Measurements from ENCODE around the gene KRTAP12-1.
"Not testable (repeated sequence)": the region's sequence is repeated elsewhere in the genome, so short reads cannot be mapped to it uniquely, and the experiment has no call there.

Gene KRTAP12-1

DNA sequence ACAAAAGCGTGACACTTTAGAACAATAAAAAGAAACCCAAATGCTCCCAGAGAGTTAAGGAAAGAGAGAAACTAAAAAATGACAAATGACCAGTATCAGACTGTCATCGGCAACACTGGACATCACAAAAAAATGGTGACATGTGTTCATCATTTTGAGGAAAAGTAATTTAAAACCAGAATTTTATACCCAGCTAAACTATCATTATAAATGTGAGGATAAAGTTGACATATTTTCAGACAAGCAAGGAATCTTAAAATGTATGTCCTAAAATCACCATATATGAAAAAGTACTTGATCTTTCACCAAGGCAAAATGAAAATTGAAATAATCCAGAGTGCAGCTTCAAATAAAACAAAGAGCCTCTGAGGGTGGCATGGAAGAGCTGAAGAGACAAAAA is 37.1 kb downstream of the KRTAP12-1 start:
- no peak for DNase-seq (ENCODE audit: low spot score)

DNA sequence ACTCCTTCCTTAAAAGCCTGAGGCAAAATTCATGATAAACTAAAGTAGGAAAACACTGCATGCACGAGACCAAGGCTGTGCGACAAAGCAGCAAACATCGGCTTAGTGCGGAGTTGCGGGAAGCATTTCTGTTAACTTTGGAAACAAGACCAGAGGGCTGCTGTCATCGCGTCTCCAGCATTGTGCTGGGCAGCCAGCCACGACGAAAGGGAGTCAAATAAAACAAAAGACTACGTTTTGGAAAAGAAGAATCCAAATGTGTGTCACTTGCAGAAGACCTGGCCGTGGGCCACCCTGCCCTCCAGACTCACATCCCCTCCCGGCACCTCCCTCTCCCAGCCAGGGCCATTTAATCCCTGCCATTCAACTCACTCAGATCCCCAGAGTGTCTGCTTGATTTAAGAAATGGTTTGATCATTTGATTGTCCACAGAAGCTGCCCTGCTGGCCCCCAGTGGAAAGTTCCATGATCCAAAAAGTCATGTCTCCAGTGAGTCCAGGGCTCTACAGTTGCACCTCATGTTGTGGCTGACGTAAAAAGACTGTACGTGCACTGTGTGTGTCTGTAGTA is 38.1 kb downstream of the KRTAP12-1 start:
- DNase-seq (ENCODE audit: low spot score), result no peak

DNA sequence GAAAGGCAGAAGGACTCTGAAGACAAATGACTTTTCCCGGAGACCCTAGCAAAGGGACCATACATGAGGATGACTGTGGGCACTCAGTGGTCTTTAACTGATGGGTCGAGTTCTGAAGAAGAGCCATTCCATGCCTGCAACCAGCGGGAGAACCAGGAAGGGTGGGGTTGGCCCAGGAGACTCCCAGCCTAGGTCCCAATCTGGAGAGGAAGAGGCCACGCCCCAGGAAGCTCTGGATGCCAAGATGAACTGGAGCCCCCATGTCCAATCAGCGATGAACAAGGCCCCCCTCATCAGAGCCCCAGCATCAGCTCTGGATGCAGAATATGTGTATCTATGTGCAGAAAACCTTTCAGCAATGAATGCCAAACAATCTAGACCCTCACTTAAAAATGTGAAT is 41.2 kb downstream of the KRTAP12-1 start:
- no peak for DNase-seq (ENCODE audit: low spot score)

DNA sequence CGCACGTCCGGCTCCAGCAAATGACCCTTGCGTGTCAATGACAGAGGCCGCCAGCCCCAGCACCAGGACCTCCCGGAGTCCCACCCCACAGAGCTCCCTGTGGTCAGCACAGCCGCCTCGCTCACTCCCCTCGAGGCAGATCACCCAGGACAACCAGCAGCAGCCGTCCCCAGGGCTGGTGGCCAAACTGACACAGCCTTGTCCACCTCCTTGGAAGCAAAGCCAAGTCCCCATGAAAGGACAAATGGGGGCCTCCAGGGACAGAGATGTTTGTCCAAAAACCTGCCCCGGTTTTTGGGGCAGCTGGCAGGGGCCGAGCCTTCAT is 42.7 kb downstream of the KRTAP12-1 start:
- DNase-seq (ENCODE audit: low spot score), result no peak

DNA sequence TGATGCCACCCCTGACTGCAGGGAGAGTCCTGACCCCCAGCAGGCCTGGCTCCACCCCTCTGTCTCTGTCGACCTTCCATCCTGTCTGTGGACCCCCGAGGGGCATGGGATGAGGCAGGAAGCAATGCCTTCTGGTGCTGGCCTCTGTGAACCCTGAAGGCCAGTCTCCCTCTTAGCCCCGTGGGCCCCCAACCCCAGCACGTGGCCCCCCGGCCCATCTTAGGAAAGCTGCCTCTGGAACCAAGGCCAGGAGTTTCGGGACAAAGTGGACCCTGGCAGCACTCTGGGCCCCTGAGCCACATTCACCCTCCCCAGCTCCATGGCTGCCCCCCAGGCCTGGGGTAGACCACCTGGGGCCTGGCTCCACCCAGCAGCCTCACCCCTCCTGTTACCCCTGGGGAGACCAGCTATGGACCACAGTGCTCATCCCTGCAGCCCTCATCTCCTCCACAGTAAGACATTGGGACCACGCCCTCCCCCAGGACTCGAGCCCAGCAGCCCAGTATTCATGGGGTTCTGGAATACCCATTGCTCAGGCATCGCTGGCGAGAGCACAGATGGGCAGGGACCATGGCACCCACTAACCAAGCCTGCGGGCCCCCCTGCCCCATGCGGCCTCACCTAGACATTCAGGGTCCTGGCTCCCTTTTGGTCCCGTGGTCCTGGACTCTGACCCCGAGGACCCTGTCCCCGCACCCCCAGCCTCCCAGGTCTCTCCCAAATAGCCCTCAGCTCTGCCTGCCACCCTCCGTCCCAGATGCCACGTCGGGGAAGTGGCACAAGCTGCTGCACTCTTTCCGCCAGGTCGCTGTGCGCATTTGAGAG is 43.2 kb downstream of the KRTAP12-1 start:
- not testable (repeated sequence) for DNase-seq (ENCODE audit: low spot score)

DNA sequence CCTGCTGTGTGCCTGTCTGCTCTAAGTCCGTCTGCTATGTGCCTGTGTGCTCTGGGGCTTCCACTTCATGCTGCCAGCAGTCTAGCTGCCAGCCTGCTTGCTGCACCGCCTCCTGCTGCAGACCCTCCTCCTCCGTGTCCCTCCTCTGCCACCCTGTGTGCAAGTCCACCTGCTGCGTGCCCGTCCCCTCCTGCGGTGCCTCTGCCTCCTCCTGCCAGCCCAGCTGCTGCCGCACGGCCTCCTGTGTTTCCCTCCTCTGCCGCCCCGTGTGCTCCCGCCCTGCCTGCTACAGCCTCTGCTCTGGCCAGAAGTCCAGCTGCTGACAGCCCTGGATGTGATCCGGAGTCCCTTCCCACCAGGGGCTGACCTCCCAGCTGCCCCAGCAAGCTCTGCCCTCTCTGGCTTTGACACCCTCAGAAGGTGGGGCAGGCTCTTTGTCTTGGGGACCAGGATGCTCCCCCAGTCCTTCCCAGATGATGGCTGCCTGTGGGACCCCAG is 44.1 kb downstream of the KRTAP12-1 start:
- DNase-seq (ENCODE audit: low spot score), result not testable (repeated sequence)

DNA sequence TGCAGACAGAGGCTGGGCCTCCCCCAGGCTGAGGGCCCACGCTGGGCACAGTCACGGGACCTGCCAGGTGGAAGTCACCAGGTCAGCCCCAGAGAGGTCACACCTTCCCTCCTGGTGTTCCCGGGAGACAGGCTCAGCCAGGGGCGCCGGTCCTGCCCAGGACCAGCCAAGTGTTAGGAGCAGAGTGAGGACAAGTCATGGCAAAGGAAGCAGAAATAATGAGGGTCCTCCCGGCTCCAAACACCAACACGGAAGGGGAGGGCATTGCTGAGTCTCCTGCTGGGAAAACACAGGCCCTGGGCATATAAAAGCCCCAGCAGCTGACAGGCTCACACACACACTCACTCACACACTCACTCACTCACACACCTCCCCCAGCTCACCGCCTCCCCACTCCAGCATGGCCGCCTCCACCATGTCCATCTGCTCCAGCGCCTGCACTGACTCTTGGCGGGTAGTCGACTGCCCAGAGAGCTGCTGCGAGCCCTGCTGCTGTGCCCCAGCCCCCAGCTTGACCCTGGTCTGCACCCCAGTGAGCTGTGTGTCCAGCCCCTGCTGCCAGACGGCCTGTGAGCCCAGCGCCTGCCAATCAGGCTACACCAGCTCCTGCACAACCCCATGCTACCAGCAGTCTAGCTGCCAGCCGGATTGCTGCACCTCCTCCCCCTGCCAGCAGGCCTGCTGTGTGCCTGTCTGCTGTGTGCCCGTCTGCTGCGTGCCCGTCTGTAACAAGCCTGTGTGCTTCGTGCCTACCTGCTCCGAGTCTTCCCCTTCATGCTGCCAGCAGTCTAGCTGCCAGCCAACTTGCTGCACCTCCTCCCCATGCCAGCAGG is 44.7 kb downstream of the KRTAP12-1 start, which contains the start of gene KRTAP10-10:
KRTAP10-10 (plus strand) TSS at position 339 of the 833 bp plus-strand sequence; CDS start at position 401, 62 bp downstream.
- DNase-seq (ENCODE audit: low spot score), result no peak

DNA sequence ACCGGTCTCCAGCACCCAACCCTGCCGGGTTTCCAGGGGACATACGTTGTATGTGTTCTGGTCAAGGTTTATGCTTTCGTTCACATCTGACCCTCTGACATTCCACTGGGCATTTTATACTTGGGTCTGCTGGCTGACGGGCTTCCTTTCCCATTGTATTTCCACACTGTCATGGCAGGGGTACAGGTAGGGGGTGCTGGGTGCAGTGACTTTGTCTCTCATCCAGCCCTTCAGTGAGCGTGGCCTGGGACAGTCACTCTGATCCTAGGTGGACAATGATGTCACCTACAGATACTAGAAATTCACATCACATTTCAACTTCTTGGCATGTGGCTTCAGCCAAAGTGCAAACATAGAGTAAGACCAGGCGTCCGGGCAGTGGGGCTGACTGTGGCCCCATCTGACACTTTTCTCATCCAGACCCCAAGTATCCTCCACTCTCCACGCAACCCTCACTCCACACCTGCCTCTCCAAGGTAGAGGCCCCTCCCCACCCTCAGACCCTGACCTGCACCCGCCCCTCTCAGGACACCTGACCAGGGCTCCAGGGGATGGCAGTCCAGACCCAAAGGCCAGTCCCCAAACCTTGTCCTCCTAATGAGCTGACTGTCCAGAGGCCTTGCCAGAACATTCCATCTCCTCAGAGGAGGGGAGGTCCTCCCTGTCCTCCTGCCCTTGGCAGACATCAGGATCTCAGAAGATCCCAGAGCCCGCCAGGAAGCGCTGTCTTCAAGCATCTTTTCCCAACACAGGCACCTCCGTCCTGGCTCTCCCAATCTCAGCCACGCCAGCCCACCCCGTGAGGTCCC is 45.5 kb downstream of the KRTAP12-1 start:
- no peak for DNase-seq (ENCODE audit: low spot score)

DNA sequence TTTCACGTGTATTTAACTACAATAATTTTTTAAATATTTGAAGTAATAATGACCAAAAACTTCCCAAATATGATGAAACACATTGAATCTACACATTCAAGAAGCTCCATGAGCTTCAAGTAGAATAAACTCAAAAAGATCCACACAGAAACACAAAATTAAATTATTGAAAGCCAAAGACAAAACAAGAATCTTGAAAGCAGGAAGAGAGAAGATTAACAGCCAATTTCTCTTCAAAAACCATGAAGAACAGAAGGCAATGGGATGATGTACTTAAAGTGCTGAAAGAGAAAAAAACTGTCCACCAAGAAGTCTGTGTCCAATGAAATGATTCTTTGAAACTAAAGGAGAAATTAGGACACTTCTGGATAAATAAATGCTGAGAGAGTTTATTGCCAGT is 49.9 kb downstream of the KRTAP12-1 start:
- DNase-seq (ENCODE audit: low spot score), result no peak

Measured in putamen (tissue), 1 donor.